Esophagus muscularis mucosa (tissue), 3 donors: ENCODE data around the gene APOO.
A peak's percentile ranks its signal among the peaks of the same experiment; 100 is the strongest.

Experiments
- POLR2AphosphoS5 ChIP-seq, 2 donors: sonication (generic); formaldehyde crosslinking; IDR thresholded peaks; one replicate each; pipeline ENCODE4 v1.6.1; 2017; ENCODE audit warnings: antibody characterized with exemption in 2 of 2
- TF ChIP-seq, protein P1 (sequence below), 3 experiments: fragments of 200-600 bp in 2 of 3; fragments of 450-650 bp in 1 of 3; sonication (generic) in 2 of 3; IDR thresholded peaks; one replicate each; pipeline ENCODE4 v1.5.1; 2017 to 2019; ENCODE audit warnings: antibody characterized with exemption in 3 of 3, mild to moderate bottlenecking in 2 of 3, moderate library complexity in 1 of 3

DNA sequence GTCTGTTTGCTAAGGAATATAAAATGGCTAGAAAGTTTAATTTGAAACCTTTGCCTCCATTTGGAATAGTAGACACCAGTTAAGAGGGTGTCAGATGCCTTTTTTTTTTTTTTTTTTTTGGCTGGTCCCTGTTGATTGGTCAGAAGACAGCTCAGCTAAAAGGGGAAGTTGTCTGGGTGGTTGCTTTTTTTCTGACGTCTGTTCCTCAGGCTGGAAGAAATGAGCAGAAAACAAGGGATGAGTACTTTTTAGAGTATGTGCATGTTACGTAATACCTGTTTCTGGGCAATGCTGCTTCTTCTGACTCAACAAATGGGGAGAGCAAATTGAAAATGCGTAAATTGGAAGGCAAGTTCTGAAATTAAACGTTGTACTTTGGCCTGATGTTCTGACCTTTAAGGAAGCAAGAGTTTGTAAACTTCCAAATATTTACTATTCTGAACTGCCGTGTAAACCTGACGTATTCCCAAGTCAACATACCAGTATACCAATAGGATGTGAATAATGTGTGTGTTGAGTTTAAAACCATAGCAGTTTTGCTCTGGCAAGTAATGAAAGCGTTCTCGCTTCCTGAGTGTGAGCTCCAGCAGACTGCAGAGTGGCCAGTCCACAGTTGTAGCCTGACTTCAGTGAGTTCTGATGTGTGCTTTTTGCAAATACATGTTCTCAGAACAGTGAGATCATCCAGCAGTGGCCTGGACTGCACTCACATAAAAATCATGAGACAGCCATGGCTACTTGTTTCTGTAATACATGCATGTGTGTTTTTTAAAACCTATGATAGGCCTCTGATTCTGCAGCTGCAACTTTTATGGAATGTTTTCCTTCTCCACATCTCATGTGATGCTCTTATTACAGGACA lies 123.0 kb downstream of the APOO start:
- TF ChIP-seq, protein P1, sequence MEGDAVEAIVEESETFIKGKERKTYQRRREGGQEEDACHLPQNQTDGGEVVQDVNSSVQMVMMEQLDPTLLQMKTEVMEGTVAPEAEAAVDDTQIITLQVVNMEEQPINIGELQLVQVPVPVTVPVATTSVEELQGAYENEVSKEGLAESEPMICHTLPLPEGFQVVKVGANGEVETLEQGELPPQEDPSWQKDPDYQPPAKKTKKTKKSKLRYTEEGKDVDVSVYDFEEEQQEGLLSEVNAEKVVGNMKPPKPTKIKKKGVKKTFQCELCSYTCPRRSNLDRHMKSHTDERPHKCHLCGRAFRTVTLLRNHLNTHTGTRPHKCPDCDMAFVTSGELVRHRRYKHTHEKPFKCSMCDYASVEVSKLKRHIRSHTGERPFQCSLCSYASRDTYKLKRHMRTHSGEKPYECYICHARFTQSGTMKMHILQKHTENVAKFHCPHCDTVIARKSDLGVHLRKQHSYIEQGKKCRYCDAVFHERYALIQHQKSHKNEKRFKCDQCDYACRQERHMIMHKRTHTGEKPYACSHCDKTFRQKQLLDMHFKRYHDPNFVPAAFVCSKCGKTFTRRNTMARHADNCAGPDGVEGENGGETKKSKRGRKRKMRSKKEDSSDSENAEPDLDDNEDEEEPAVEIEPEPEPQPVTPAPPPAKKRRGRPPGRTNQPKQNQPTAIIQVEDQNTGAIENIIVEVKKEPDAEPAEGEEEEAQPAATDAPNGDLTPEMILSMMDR (IDR thresholded peaks at IDR 0.05), result no peak
- peak; percentile 27 to 50 for TF ChIP-seq POLR2AphosphoS5 (IDR thresholded peaks at IDR 0.05)
